Upper lobe of right lung (tissue), 1 donor: ENCODE measurements around the gene FAM181B. TPM values are rescaled to one million over a fixed set of nuclear protein-coding genes. Genes with fewer than 3 reads are reported as not detected.

Source experiments
- ATAC-seq: fragments of 200-7000 bp; cut with Tn5 transposase; one replicate; pipeline ENCODE4 v1.9.1; 2020; ENCODE audit warnings: mild to moderate bottlenecking, moderate library complexity
- DNase-seq: peaks from one replicate; pipeline ENCODE4 v3.0.0-alpha.2; 2020
- H3K27ac ChIP-seq: fragments of 200-600 bp; one replicate; pipeline ENCODE4 v1.8.0; 2022
- H3K27me3 ChIP-seq: fragments of 200-600 bp; one replicate; pipeline ENCODE4 v1.8.0; 2022; ENCODE audit warnings: mild to moderate bottlenecking
- H3K36me3 ChIP-seq: fragments of 200-600 bp; one replicate; pipeline ENCODE4 v1.8.0; 2022
- H3K4me1 ChIP-seq: fragments of 200-600 bp; one replicate; pipeline ENCODE4 v1.8.0; 2022
- H3K4me3 ChIP-seq: fragments of 200-600 bp; one replicate; pipeline ENCODE4 v1.8.0; 2022; ENCODE audit warnings: mild to moderate bottlenecking
- H3K9me3 ChIP-seq: fragments of 200-600 bp; one replicate; pipeline ENCODE4 v1.8.0; 2022
- CTCF ChIP-seq: fragments of 200-600 bp; IDR thresholded peaks from one replicate; pipeline ENCODE4 v1.8.0; 2022; ENCODE audit warnings: antibody characterized with exemption
- intact Hi-C: fragments of 100-400 bp; cut with DNase I; formaldehyde crosslinking; loops from one replicate; pipeline ENCODE4 v1.11.0; 2022
- total RNA-seq: library from RNA; stranded (reverse); fragmentation: NEBNext Ultra II Directional; extraction: Animal tissue kit (Norgen Biotek cat#: 25700); gene quantifications from one replicate; pipeline ENCODE4 v1.2.1, GENCODE V29; 2021
- donor health status: DM: no; HTN: yes; CAD: no; lungs with severe emphysema.

FAM181B gene
- total RNA-seq, 1 donor from 2014 or later: 0.12 TPM

DNA sequence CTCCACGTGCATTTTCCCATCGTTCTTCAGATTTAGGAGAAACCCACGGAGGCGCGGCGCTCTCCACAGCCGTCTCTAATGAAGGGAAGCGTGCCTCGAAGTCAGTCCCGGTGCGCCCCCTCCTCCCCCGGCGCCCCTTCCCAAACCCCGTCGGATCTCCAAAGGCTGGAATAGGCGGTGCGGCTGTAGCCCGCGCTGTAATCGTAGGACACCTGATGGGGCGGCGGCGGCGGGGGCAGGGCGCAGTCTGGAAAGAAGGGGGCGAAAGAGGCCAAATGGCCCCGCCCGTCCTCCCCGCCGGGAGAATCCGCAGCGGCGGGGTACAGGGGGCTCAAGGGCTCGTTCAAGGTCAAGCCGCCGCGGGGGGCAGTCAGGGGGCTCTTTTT, 1.3 kb downstream of the FAM181B start:
- TF ChIP-seq CTCF: no peak
- Histone ChIP-seq H3K4me1 (no peaks in the 10 kb centered on the region), H3K36me3 (no peaks in the 10 kb centered on the region), H3K4me3 (peak overlapping the region; percentile 50), H3K27ac (no peak overlapping the region), H3K27me3 (peaks cover 69% of the 10 kb centered on the region), H3K9me3 (no peaks in the 10 kb centered on the region)
- ATAC-seq: no peak
- no peak for DNase-seq
- intact Hi-C loops: no loop called here

DNA sequence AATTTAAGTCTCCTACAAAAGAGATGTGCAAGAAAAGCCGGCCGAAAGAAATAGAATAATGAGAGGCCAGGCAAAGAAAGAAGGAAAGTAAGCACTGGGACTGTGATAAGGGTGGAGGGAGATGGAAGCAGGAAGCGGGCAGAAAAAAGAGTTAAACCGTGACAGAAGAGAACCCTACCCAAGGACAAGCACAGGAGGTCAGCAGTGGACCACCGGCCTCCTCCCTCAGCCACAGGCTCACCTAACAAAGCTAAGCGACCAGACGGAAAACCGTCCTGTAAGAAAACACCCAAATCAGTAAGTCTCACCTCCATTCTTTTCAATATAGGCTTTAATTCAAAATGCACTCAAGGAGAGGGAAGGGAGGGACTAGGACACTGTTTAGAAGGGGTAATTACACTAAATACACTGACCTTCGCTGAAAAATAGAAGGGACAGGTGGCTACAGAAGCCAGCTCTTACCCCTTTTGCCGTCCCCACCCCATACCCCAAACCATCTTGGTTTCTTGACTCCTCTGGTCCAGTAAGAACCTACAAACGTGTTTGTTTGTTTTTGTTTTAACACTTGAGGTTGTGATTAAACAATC, 1.9 kb downstream of the FAM181B start:
- intact Hi-C loops: no loop called here
- Histone ChIP-seq H3K4me1 (no peaks in the 10 kb centered on the region), H3K27me3 (peaks cover 69% of the 10 kb centered on the region), H3K36me3 (no peaks in the 10 kb centered on the region), H3K27ac (no peak overlapping the region), H3K4me3 (no peak overlapping the region), H3K9me3 (no peaks in the 10 kb centered on the region)
- TF ChIP-seq CTCF: no peak
- ATAC-seq (no peak), DNase-seq (no peak)

GRCh38 chr11:82730754-82731153, 2.9 kb downstream of the FAM181B start:
- ATAC-seq: no peak
- no peaks in the 10 kb centered on the region for H3K36me3 ChIP-seq
- H3K9me3 ChIP-seq: no peaks in the 10 kb centered on the region
- intact Hi-C loops: no loop called here
- no peaks in the 10 kb centered on the region for H3K4me1 ChIP-seq
- no peak overlapping the region for H3K27ac ChIP-seq
- no peak for DNase-seq
- TF ChIP-seq CTCF: no peak
- H3K4me3 ChIP-seq: no peak overlapping the region
- peaks cover 69% of the 10 kb centered on the region for H3K27me3 ChIP-seq

DNA sequence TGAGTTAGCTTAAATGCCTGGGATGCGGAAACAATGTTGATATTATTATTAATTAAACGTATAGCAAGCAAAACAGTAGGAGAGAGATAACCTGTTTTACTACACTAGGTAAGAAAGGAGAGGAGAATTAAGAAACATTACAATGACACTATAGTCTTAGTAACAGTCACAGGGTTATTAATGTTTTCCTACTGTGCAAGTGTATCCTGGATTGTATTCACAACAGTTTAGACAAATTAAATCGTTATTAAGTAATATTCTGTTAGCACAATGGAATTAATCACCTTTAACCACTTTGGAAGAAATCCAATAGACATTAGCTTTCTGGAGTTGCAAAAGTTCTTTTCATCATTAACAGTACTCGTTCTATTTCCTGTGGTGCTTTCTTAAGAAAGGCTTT, 3.4 kb downstream of the FAM181B start:
- peaks cover 69% of the 10 kb centered on the region for H3K27me3 ChIP-seq
- intact Hi-C loops: no loop called here
- no peaks in the 10 kb centered on the region for H3K9me3 ChIP-seq
- no peak overlapping the region for H3K4me3 ChIP-seq
- no peak overlapping the region for H3K27ac ChIP-seq
- DNase-seq (no peak), ATAC-seq (no peak)
- no peaks in the 10 kb centered on the region for H3K36me3 ChIP-seq
- TF ChIP-seq CTCF: no peak
- H3K4me1 ChIP-seq: no peaks in the 10 kb centered on the region

- peaks cover 25% of the 10 kb centered on the region for H3K27me3 ChIP-seq
- H3K27ac ChIP-seq: no peak overlapping the region
- DNase-seq (no peak), ATAC-seq (no peak)
- intact Hi-C loops: no loop called here
- H3K9me3 ChIP-seq: no peaks in the 10 kb centered on the region
- no peak overlapping the region for H3K4me3 ChIP-seq
- no peaks in the 10 kb centered on the region for H3K36me3 ChIP-seq
- no peak for TF ChIP-seq CTCF
- no peaks in the 10 kb centered on the region for H3K4me1 ChIP-seq
These were observed 9.6 kb downstream of the FAM181B start for GRCh38 chr11:82724026-82724425.

GRCh38 chr11:82722231-82722630, 11.4 kb downstream of the FAM181B start:
- TF ChIP-seq CTCF: no peak
- intact Hi-C loops: no loop called here
- Histone ChIP-seq H3K27ac (no peak overlapping the region), H3K9me3 (no peaks in the 10 kb centered on the region), H3K4me3 (no peak overlapping the region), H3K4me1 (no peaks in the 10 kb centered on the region), H3K36me3 (no peaks in the 10 kb centered on the region), H3K27me3 (peaks cover 8% of the 10 kb centered on the region)
- DNase-seq (no peak), ATAC-seq (no peak)
